ENCODE results near the gene PLA2G2D.

- TF ChIP-seq CTCF (IDR thresholded peaks at IDR 0.05) (no peak), POLR2AphosphoS5 (IDR thresholded peaks at IDR 0.05) (no peak), POLR2A (IDR thresholded peaks at IDR 0.05; ENCODE audit: low read depth) (no peak), EP300 (IDR thresholded peaks at IDR 0.05) (no peak)
Measured at GRCh38 chr1:20125100-20125499, 5.8 kb upstream of the PLA2G2D start.

Measured in esophagus muscularis mucosa (tissue), 4 donors.